K562 (cell line): ENCODE results near the gene NTRK2. TPM values are rescaled to one million over a fixed set of nuclear protein-coding genes. Genes with fewer than 3 reads are reported as not detected.
"Not testable (repeated sequence)": the region's sequence is repeated elsewhere in the genome, so short reads cannot be mapped to it uniquely, and the experiment has no call there.

Source experiments
- ATAC-seq: fragments of 200-7000 bp; cut with Tn5 transposase; 3 replicates; pipeline ENCODE4 v1.9.1; 2020; ENCODE audit warnings: moderate library complexity
- BruUV-seq: library from RNA; stranded (reverse); fragments of 400-500 nt; replicated peaks from 2 replicates; lab custom pipeline; 2021; lab: Mats Ljungman, UMichigan
- CTCF ChIA-PET: fragments of 300-600 bp; formaldehyde crosslinking; extraction: SDS; loops from one replicate; lab custom pipeline; 2021; ENCODE audit warnings: low intra/inter-chr PET ratio; lab: Yijun Ruan, JAX
- POLR2A ChIA-PET: fragments of 300-600, 350-650 bp; sonication (Branson Sonifier 250); formaldehyde crosslinking; extraction: SDS; loops from one replicate; lab custom pipeline; 2021; ENCODE audit warnings: antibody characterized with exemption, inconsistent platforms; lab: Yijun Ruan, JAX
- DNase-seq, 4 experiments: peaks; one replicate each; pipeline versions ENCODE4 v3.0.0 to v3.0.0-alpha.2; 2011 to 2018; ENCODE audit warnings: low spot score in 3 of 4, mixed read lengths in 3 of 4; ENCODE audit errors: extremely low read depth in 1 of 4
- FAIRE-seq: peaks from 2 replicates; lab custom pipeline; 2011; peaks lifted over from hg19 to GRCh38; lab: Jason Lieb, UNC
- H2AFZ ChIP-seq: 2 replicates; pipeline ENCODE4 v1.6.0; 2011; ENCODE audit warnings: low read depth, low read length, control low read depth, inconsistent platforms
- H3K27ac ChIP-seq: fragments of 200-600 bp; 3 replicates; pipeline ENCODE4 v1.8.0; 2011; ENCODE audit warnings: low read depth, mild to moderate bottlenecking, control low read depth, inconsistent platforms, low read length, moderate library complexity, mixed read lengths; ENCODE audit errors: extremely low read depth
- H3K27me3 ChIP-seq, 2 experiments: fragments of 300-600 bp in 1 of 2; 2 replicates in 1 of 2; 3 replicates in 1 of 2; pipeline versions ENCODE4 v1.6.0 to v1.8.0; 2011; ENCODE audit warnings: inconsistent platforms in 2 of 2, low read length in 2 of 2, mild to moderate bottlenecking in 1 of 2, mixed read lengths in 1 of 2, moderate library complexity in 1 of 2; ENCODE audit not compliant: control insufficient read depth in 2 of 2, insufficient read depth in 2 of 2
- H3K36me3 ChIP-seq: fragments of 300-600 bp; 3 replicates; pipeline ENCODE4 v1.8.0; 2011; ENCODE audit warnings: mild to moderate bottlenecking, low read length, inconsistent platforms; ENCODE audit not compliant: control insufficient read depth, insufficient read depth
- H3K4me1 ChIP-seq, 2 experiments: fragments of 200-600 bp in 1 of 2; replicated peaks in 1 of 2; 2 replicates in 1 of 2; 3 replicates in 1 of 2; pipeline versions ENCODE4 v1.5.1 to v1.8.0; 2011; ENCODE audit warnings: inconsistent platforms in 2 of 2, low read length in 2 of 2, mild to moderate bottlenecking in 1 of 2, mixed read lengths in 1 of 2, moderate library complexity in 1 of 2; ENCODE audit not compliant: control insufficient read depth in 2 of 2, insufficient read depth in 2 of 2
- H3K4me2 ChIP-seq: 2 replicates; pipeline ENCODE4 v1.6.1; 2011; ENCODE audit warnings: low read length, control low read depth, inconsistent platforms, mixed read lengths; ENCODE audit not compliant: insufficient read depth
- H3K4me3 ChIP-seq: fragments of 200-600 bp; sonication (generic), shearing (Covaris generic); 2 replicates; pipeline ENCODE4 v1.5.1; 2016; ENCODE audit warnings: control low read depth, inconsistent platforms
- H3K79me2 ChIP-seq: fragments of 200-600 bp; 3 replicates; pipeline ENCODE4 v1.8.0; 2011; ENCODE audit warnings: low read length, inconsistent platforms; ENCODE audit not compliant: control insufficient read depth, insufficient read depth
- H3K9ac ChIP-seq, 2 experiments: 2 replicates each; pipeline versions ENCODE4 v1.6.0 to v1.6.1; 2011; ENCODE audit warnings: low read depth in 2 of 2, low read length in 2 of 2, control low read depth in 1 of 2, inconsistent platforms in 1 of 2, mild to moderate bottlenecking in 1 of 2, mixed read lengths in 1 of 2; ENCODE audit not compliant: insufficient read depth in 1 of 2
- H3K9me1 ChIP-seq: one replicate; pipeline ENCODE4 v1.6.0; 2011; ENCODE audit warnings: inconsistent platforms, mild to moderate bottlenecking, low read length, moderate library complexity; ENCODE audit not compliant: control insufficient read depth, insufficient read depth
- H3K9me3 ChIP-seq: replicated peaks from 2 replicates; pipeline ENCODE4 v1.5.1; 2011; ENCODE audit warnings: low read depth, low read length, inconsistent platforms; ENCODE audit not compliant: control insufficient read depth, insufficient read depth
- H4K20me1 ChIP-seq: replicated peaks from 2 replicates; pipeline ENCODE4 v1.6.1; 2011; ENCODE audit warnings: low read length, inconsistent platforms, mixed read lengths; ENCODE audit not compliant: control insufficient read depth, insufficient read depth
- CXXC5 ChIP-seq: fragments of 250-450 bp; sonication (Bioruptor Pico); IDR thresholded peaks from 2 replicates; pipeline ENCODE4 v1.8.0; 2022; ENCODE audit warnings: inconsistent platforms, mild to moderate bottlenecking, moderate library complexity
- GTF2E2 ChIP-seq: fragments of 200-800 bp; sonication (Bioruptor generic); IDR thresholded peaks from 2 replicates; pipeline ENCODE4 v1.6.1; 2016; ENCODE audit warnings: missing genetic modification characterization, missing compliant biosample characterization
- HDAC1 ChIP-seq, 2 experiments: fragments of 450-650 bp; IDR thresholded peaks; 2 replicates each; pipeline ENCODE4 v1.6.1; 2016 to 2017; ENCODE audit warnings: inconsistent platforms in 1 of 2, mild to moderate bottlenecking in 1 of 2, moderate library complexity in 1 of 2
- NEUROD1 ChIP-seq: fragments of 150-350 bp; IDR thresholded peaks from 2 replicates; pipeline ENCODE4 v1.6.1; 2014; ENCODE audit warnings: borderline replicate concordance, low read length, low read depth; ENCODE audit not compliant: partially characterized antibody
- NR2C1 ChIP-seq, 2 experiments: fragments of 450-650 bp; IDR thresholded peaks; 2 replicates each; pipeline ENCODE4 v1.6.1; 2017; ENCODE audit warnings: mild to moderate bottlenecking in 2 of 2, antibody characterized with exemption in 1 of 2, inconsistent platforms in 1 of 2, missing compliant biosample characterization in 1 of 2, missing genetic modification characterization in 1 of 2
- POLR2AphosphoS2 ChIP-seq: IDR thresholded peaks from 2 replicates; pipeline ENCODE4 v1.6.1; 2012; ENCODE audit warnings: low read length, improper control_type of control experiment
- ZNF184 ChIP-seq: sonication (generic); formaldehyde crosslinking; IDR thresholded peaks from 2 replicates; pipeline ENCODE4 v1.5.0; 2020; ENCODE audit warnings: missing genetic modification reagents
- WGBS: fragments of 100-300 bp; shearing (Covaris generic); methylation state at CpG from one replicate; pipeline ENCODE4 v1.1.6; 2016; ENCODE audit warnings: low coverage, mixed read lengths; ENCODE audit not compliant: insufficient coverage; ENCODE audit errors: missing lambda C conversion rate; 5-methylcytosine and 5-hydroxymethylcytosine counted together
- in situ Hi-C: fragments of 300-500 bp; cut with MboI; formaldehyde crosslinking; loops from 4 replicates; pipeline ENCODE4 v1.15.0; 2018; ENCODE audit warnings: inconsistent platforms, mixed read lengths
- intact Hi-C: fragments of 100-400 bp; cut with micrococcal nuclease; formaldehyde crosslinking; loops from 2 replicates; pipeline ENCODE4 v1.14.2; 2022
- polyA plus RNA-seq, 8 experiments: library from polyadenylated mRNA; depleted of rRNA in 4 of 8; stranded (reverse) in 5 of 8; unstranded in 3 of 8; fragments of >200 nt; fragmentation: Nextera tagmentation in 2 of 8; fragmentation: Illumina TruSeq in 1 of 8; extraction: Ambion mirVana in 2 of 8; extraction: Trizol in 1 of 8; gene quantifications; 2 replicates each; pipeline versions ENCODE4 v1.2.1 to v1.2.3, GENCODE V29; 2011 to 2014; ENCODE audit warnings: inconsistent platforms in 1 of 8, missing spikeins in 1 of 8
- total RNA-seq, 7 experiments: library from RNA; depleted of rRNA in 6 of 7; stranded (reverse); fragments of >200 nt in 6 of 7; fragmentation: Illumina TruSeq in 2 of 7; extraction: Trizol in 2 of 7; gene quantifications; 2 replicates each; pipeline versions ENCODE4 v1.2.1 to v1.2.3, GENCODE V29; 2011 to 2021; ENCODE audit warnings: low replicate concordance in 1 of 7
- TF ChIP-seq, protein P1 (sequence below): sonication (generic); formaldehyde crosslinking; IDR thresholded peaks from 2 replicates; pipeline ENCODE4 v1.8.1; 2023; ENCODE audit warnings: mild to moderate bottlenecking, missing genetic modification reagents, moderate library complexity
- TF ChIP-seq, protein P2 (sequence below), 3 experiments: fragments of 200-800 bp in 1 of 3; fragments of 250-450 bp in 1 of 3; fragments of 450-650 bp in 1 of 3; sonication (Bioruptor Pico) in 1 of 3; sonication (Bioruptor generic) in 1 of 3; formaldehyde crosslinking in 1 of 3; IDR thresholded peaks; 2 replicates each; pipeline versions ENCODE4 v1.6.1 to v1.8.0; 2016 to 2022; ENCODE audit warnings: mild to moderate bottlenecking in 2 of 3, missing genetic modification characterization in 2 of 3, missing compliant biosample characterization in 1 of 3, moderate library complexity in 1 of 3

The NTRK2 gene
- total and polyA plus RNA-seq, 9 of the 15 experiments (the other 6 are each of a cell fraction or from before 2014, with no cell fraction given): not detected

DNA sequence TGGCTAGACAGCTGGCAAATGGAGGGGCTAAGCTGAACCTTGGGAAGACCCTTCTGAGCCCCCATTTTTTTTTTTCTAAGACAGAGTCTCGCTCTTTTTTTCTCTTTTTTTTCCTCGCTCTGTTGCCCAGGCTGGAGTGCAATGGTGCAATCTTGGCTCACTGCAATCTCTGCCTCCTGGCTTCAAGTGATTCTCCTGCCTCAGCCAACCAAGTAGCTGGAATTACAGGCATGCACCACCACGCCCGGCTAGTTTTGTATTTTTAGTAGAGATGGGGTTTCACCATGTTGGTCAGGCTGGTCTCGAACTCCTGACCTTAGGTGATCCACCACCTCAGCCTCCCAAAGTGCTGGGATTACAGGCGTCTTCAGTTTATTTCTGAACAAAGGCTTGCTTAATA is 229.1 kb downstream of the NTRK2 start:
- H3K4me2 ChIP-seq, H3K4me3 ChIP-seq, in situ Hi-C loops, DNase-seq, H3K9me3 ChIP-seq, H3K9ac ChIP-seq, H3K27me3 ChIP-seq, H4K20me1 ChIP-seq, ATAC-seq, H3K4me1 ChIP-seq, BruUV-seq, H3K9me1 ChIP-seq, H2AFZ ChIP-seq, FAIRE-seq, H3K36me3 ChIP-seq, intact Hi-C loops, H3K79me2 ChIP-seq, POLR2A ChIA-PET, H3K27ac ChIP-seq: not testable (repeated sequence)
- WGBS: 5% methylated on average over 4 of the region's 6 CpGs
- CTCF ChIA-PET: interaction anchor here (0.6 kb wide), 1 partner anchor 13 kb away, joined by 4 read pairs; no protein-coding TSS in a partner anchor

DNA sequence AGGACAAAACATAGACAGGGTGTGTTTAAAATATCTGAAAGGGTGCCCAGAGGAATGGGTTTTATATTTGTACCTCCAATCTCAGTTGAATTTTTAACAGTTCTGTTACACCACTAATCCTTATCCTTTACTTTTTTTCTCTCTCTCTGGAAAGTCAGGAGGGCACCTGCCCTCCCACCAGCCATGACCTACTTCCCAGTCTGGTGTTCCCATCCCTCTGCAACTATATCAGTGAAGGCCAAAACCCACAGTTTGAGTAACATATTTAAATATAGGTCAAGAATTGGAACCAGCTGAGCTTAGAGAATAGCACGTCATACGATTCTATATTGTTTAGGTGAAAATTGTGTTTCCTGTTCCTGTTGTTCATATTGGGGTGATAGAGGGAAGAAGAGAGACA is 229.8 kb downstream of the NTRK2 start:
- Histone ChIP-seq H4K20me1 (no peaks in the 10 kb centered on the region), H3K27ac (no peak overlapping the region), H3K9me1 (no peaks in the 10 kb centered on the region), H3K27me3 (no peaks in the 10 kb centered on the region), H3K9ac (no peak overlapping the region), H2AFZ (no peak overlapping the region), H3K36me3 (no peaks in the 10 kb centered on the region), H3K79me2 (no peaks in the 10 kb centered on the region), H3K4me3 (no peak overlapping the region), H3K9me3 (no peaks in the 10 kb centered on the region), H3K4me2 (no peak overlapping the region), H3K4me1 (no peaks in the 10 kb centered on the region)
- DNase-seq: no peak
- POLR2A ChIA-PET: no interaction called here
- in situ Hi-C loops (no loop called here), intact Hi-C loops (no loop called here)
- FAIRE-seq: no peak
- CTCF ChIA-PET: no interaction called here
- no TSS peak for BruUV-seq
- 0% methylated on average over 1 of the region's 2 CpGs for WGBS
- ATAC-seq: no peak
- TF ChIP-seq CXXC5 (CRISPR knock-in tag) (no peak), HDAC1 (IDR thresholded peaks at IDR 0.05) (no peak), ZNF184 (no peak), NR2C1 (IDR thresholded peaks at IDR 0.05) (no peak), NR2C1 (tag; IDR thresholded peaks at IDR 0.05) (no peak), NEUROD1 (no peak), POLR2AphosphoS2 (no peak), GTF2E2 (no peak)
- TF ChIP-seq, protein P1, sequence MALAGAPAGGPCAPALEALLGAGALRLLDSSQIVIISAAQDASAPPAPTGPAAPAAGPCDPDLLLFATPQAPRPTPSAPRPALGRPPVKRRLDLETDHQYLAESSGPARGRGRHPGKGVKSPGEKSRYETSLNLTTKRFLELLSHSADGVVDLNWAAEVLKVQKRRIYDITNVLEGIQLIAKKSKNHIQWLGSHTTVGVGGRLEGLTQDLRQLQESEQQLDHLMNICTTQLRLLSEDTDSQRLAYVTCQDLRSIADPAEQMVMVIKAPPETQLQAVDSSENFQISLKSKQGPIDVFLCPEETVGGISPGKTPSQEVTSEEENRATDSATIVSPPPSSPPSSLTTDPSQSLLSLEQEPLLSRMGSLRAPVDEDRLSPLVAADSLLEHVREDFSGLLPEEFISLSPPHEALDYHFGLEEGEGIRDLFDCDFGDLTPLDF (CRISPR knock-in tag): no peak
- TF ChIP-seq, protein P2, sequence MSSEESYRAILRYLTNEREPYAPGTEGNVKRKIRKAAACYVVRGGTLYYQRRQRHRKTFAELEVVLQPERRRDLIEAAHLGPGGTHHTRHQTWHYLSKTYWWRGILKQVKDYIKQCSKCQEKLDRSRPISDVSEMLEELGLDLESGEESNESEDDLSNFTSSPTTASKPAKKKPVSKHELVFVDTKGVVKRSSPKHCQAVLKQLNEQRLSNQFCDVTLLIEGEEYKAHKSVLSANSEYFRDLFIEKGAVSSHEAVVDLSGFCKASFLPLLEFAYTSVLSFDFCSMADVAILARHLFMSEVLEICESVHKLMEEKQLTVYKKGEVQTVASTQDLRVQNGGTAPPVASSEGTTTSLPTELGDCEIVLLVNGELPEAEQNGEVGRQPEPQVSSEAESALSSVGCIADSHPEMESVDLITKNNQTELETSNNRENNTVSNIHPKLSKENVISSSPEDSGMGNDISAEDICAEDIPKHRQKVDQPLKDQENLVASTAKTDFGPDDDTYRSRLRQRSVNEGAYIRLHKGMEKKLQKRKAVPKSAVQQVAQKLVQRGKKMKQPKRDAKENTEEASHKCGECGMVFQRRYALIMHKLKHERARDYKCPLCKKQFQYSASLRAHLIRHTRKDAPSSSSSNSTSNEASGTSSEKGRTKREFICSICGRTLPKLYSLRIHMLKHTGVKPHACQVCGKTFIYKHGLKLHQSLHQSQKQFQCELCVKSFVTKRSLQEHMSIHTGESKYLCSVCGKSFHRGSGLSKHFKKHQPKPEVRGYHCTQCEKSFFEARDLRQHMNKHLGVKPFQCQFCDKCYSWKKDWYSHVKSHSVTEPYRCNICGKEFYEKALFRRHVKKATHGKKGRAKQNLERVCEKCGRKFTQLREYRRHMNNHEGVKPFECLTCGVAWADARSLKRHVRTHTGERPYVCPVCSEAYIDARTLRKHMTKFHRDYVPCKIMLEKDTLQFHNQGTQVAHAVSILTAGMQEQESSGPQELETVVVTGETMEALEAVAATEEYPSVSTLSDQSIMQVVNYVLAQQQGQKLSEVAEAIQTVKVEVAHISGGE (CRISPR knock-in tag; IDR thresholded peaks at IDR 0.05): no peak
